Measurements from ENCODE around the gene TOP3B. TPM values are rescaled to one million over a fixed set of nuclear protein-coding genes. Genes with fewer than 3 reads are reported as not detected.
A peak's percentile ranks its signal among the peaks of the same experiment; 100 is the strongest.

TOP3B gene
- total RNA-seq, 1 donor from 2014 or later: 32.1 TPM

DNA sequence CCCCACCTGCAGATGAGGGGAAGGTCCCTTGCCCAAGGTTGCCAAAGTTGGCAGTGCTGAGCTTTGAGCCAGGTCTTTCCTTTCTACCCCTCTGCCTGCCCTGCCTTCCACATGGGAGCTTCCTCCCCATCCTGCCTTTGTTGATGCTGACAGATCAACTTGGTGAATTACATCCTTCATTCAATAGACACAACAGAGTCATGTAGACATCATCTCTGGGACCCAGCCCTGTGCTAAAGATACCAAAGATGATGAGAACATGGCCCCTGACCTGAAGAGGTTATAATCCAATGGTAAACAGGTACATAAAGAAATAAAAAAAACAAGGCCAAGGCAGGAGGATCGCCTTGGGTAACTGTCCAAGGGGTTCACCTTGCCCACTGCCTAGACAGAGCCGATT is 72.7 kb downstream of the TOP3B start:
- no peaks in the 10 kb centered on the region for H3K4me1 ChIP-seq
- H3K4me3 ChIP-seq: no peak overlapping the region
- TF ChIP-seq CTCF (IDR thresholded peaks at IDR 0.05): no peak
- intact Hi-C loops (cut with DNase I): no loop called here
- no peak overlapping the region for H3K27ac ChIP-seq
- no peaks in the 10 kb centered on the region for H3K9me3 ChIP-seq
- DNase-seq (no peak), ATAC-seq (no peak)
- H3K27me3 ChIP-seq (ENCODE audit: low read depth): no peaks in the 10 kb centered on the region
- H3K36me3 ChIP-seq: no peaks in the 10 kb centered on the region

- Histone ChIP-seq H3K9me3 (no peaks in the 10 kb centered on the region), H3K4me1 (no peaks in the 10 kb centered on the region), H3K27ac (no peak overlapping the region), H3K4me3 (no peak overlapping the region), H3K36me3 (no peaks in the 10 kb centered on the region), H3K27me3 (ENCODE audit: low read depth) (no peaks in the 10 kb centered on the region)
- TF ChIP-seq CTCF (IDR thresholded peaks at IDR 0.05): no peak
- ATAC-seq (no peak), DNase-seq (peak; percentile 1)
- intact Hi-C loops (cut with DNase I): no loop called here
Observed at GRCh38 chr22:21907638-21908522, 74.7 kb downstream of the TOP3B start.

Other genes starting within 250 kb of the TOP3B start
- 7.6 TPM for gene YPEL1, start 247.0 kb downstream of the TOP3B start, total RNA-seq
- gene MAPK1, start 115.1 kb downstream of the TOP3B start, total RNA-seq: 146 TPM
- 51.0 TPM for gene PPM1F, start 29.9 kb downstream of the TOP3B start, total RNA-seq